HEK293T (cell line): ENCODE data around the gene LRRC56.

Experiments
- BHLHE40 ChIP-seq: fragments of 450-650 bp; IDR thresholded peaks from 2 replicates; pipeline ENCODE4 v1.6.1; 2016; ENCODE audit warnings: mild to moderate bottlenecking, moderate library complexity, borderline replicate concordance
- CTBP1 ChIP-seq: fragments of 450-650 bp; IDR thresholded peaks from 2 replicates; pipeline ENCODE4 v1.6.1; 2016; ENCODE audit warnings: borderline replicate concordance
- FOXA1 ChIP-seq: fragments of 450-650 bp; IDR thresholded peaks from 2 replicates; pipeline ENCODE4 v1.6.1; 2016; ENCODE audit warnings: mild to moderate bottlenecking
- FOXK2 ChIP-seq: fragments of 450-650 bp; IDR thresholded peaks from 2 replicates; pipeline ENCODE4 v1.6.1; 2016; ENCODE audit warnings: mild to moderate bottlenecking
- FOXM1 ChIP-seq: fragments of 450-650 bp; IDR thresholded peaks from 2 replicates; pipeline ENCODE4 v1.6.1; 2017; ENCODE audit warnings: mild to moderate bottlenecking, borderline replicate concordance
- HDGF ChIP-seq: fragments of 450-650 bp; IDR thresholded peaks from 2 replicates; pipeline ENCODE4 v1.6.1; 2017; ENCODE audit warnings: antibody characterized with exemption, borderline replicate concordance
- NFRKB ChIP-seq: fragments of 450-650 bp; IDR thresholded peaks from 2 replicates; pipeline ENCODE4 v1.6.1; 2016; ENCODE audit warnings: mild to moderate bottlenecking, moderate library complexity
- SP1 ChIP-seq: fragments of 450-650 bp; IDR thresholded peaks from 2 replicates; pipeline ENCODE4 v1.6.1; 2017
- SUZ12 ChIP-seq: fragments of 450-650 bp; IDR thresholded peaks from 2 replicates; pipeline ENCODE4 v1.6.1; 2016; ENCODE audit warnings: mild to moderate bottlenecking
- TARDBP ChIP-seq: fragments of 450-650 bp; IDR thresholded peaks from 2 replicates; pipeline ENCODE4 v1.6.1; 2016
- ZNF384 ChIP-seq: fragments of 450-650 bp; IDR thresholded peaks from 2 replicates; pipeline ENCODE4 v1.6.1; 2016

DNA sequence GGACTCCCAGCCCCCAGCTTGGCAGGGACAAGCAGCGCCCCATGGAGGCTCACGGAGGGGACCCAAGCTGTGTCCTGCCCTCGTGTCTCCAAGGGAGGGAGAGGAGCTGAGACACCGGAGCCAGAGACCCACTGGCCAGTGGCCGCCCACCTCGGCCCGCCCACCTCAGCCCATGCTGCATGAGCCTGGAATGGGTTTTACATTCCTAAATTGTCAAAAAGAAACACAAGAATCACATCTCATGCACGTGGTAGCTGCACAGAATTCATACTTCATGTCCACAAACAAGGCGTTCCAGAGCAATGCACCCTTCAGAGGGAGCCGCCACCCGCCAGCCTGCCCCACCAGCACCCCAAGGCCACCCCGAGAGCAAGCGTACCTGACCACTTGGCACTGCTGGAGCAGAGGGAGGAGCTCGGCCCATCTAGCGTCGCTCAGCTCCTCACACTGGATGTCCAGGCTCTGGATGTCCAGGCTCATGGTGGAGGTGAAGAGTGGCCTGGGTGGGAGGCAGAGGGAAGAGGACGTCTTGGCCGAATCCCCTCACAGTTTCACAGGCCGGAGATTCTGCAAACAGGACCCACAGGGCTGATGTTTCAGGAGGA is 35.5 kb upstream of the LRRC56 start:
- no peak for TF ChIP-seq TARDBP
- TF ChIP-seq SUZ12: no peak
- TF ChIP-seq FOXA1: no peak
- TF ChIP-seq FOXK2: no peak
- TF ChIP-seq HDGF: no peak
- no peak for TF ChIP-seq SP1
- no peak for TF ChIP-seq ZNF384
- no peak for TF ChIP-seq BHLHE40
- TF ChIP-seq FOXM1: no peak
- TF ChIP-seq CTBP1: no peak
- no peak for TF ChIP-seq NFRKB
